Measurements from ENCODE around the gene CBFA2T3. TPM values are rescaled to one million over a fixed set of nuclear protein-coding genes. Genes with fewer than 3 reads are reported as not detected.

Gene CBFA2T3
- total and polyA plus RNA-seq, 7 experiments from 2014 or later = 0.14 to 25.2 (median 0.38) TPM; not detected in 1

- H3K9me3 Mint-ChIP-seq = peaks cover 0 to 3% (median 0%) of the 10 kb centered on the region in 11 donors
- peaks cover 0 to 18% (median 0%) of the 10 kb centered on the region in 7 donors for H3K4me1 Mint-ChIP-seq
- H3K9me3 ChIP-seq (ENCODE audit: control insufficient read depth in 2 of 3, low read length in 3 of 3) = no peaks in the 10 kb centered on the region
- peaks cover 0 to 4% of the 10 kb centered on the region in 2 donors for H3K4me1 ChIP-seq (ENCODE audit: control insufficient read depth in 2 of 2, insufficient read depth in 2 of 2, low read length in 2 of 2)
- DNase-seq (no peak), ATAC-seq (no peak)
- peaks cover 0 to 6% of the 10 kb centered on the region in 2 donors for H3K27me3 ChIP-seq (ENCODE audit: control insufficient read depth in 2 of 2, insufficient read depth in 2 of 2, low read length in 2 of 2)
- no peaks in the 10 kb centered on the region for H3K36me3 ChIP-seq (ENCODE audit: control insufficient read depth in 2 of 3, insufficient read depth in 3 of 3, low read length in 3 of 3)
- no peak overlapping the region for H3K4me3 ChIP-seq (ENCODE audit: low read length)
- no peak overlapping the region for H3K27ac Mint-ChIP-seq
- H3K36me3 Mint-ChIP-seq = no peaks in the 10 kb centered on the region
- H3K4me3 Mint-ChIP-seq = no peak overlapping the region
- no peak overlapping the region for H3K27ac ChIP-seq (ENCODE audit: low read depth, low read length)
- intact Hi-C loops (cut with micrococcal nuclease) = no loop called here
- ChIA-PET POLR2A (no interaction called here), CTCF (no interaction called here)
- peaks cover 10 to 37% (median 21%) of the 10 kb centered on the region in 5 donors for H3K27me3 Mint-ChIP-seq
Observed at GRCh38 chr16:88977812-88978607, 1.0 kb upstream of the CBFA2T3 start.

DNA sequence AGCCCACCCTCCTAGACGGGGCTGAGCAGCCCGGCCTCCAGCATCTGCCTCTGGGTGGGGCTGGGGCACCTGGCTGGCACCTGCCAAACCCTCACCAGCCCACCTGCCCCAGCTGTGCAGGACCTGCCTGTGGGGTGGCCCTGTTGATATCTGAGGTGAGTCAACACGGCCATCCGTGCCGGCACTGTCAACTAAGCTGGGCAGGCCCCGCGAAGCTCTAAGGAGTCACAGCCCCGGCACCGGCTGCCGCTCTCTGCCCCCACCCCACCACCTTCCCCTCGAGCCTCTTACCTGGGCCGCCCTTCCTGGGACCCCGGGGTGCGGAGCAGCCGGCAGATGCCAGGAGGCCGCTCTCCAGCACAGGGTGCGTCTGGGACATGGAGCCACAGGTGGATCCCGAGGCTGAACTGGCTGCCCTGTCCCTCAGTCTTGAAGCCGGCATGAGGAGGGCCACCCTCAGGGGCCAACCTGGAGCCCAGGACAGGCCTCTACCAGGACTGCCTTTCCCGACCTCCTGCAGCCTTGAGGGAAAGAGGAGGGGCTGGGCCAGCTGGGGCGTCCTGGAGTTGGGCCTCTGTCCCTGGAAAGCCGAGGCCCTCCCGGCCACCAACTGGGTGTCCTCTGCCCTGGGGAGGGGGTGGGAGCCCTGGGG, 515 bp downstream of the CBFA2T3 start:
- Mint-ChIP-seq H3K27me3 (peaks cover 10 to 34% (median 21%) of the 10 kb centered on the region in 5 donors), H3K27ac (no peak overlapping the region), H3K4me3 (peak overlapping the region in 1 of 10 donors; percentile 30), H3K36me3 (no peaks in the 10 kb centered on the region), H3K4me1 (peaks cover 0 to 17% (median 0%) of the 10 kb centered on the region in 7 donors), H3K9me3 (peaks cover 0 to 3% (median 0%) of the 10 kb centered on the region in 11 donors)
- H3K9me3 ChIP-seq (ENCODE audit: control insufficient read depth in 2 of 3, low read length in 3 of 3) = no peaks in the 10 kb centered on the region
- intact Hi-C loops (cut with micrococcal nuclease) = no loop called here
- H3K4me3 ChIP-seq (ENCODE audit: low read length) = no peak overlapping the region
- no peak overlapping the region for H3K27ac ChIP-seq (ENCODE audit: low read depth, low read length)
- ATAC-seq = no peak
- DNase-seq = no peak
- ChIA-PET CTCF (interaction anchor here (0.6 kb wide), 2 partner anchors 40 to 41 kb away, joined by 3 to 7 read pairs; no protein-coding TSS in a partner anchor), POLR2A (no interaction called here)
- H3K27me3 ChIP-seq (ENCODE audit: control insufficient read depth in 2 of 2, insufficient read depth in 2 of 2, low read length in 2 of 2) = peaks cover 0 to 6% of the 10 kb centered on the region in 2 donors
- H3K36me3 ChIP-seq (ENCODE audit: control insufficient read depth in 2 of 3, insufficient read depth in 3 of 3, low read length in 3 of 3) = no peaks in the 10 kb centered on the region
- peaks cover 0 to 4% of the 10 kb centered on the region in 2 donors for H3K4me1 ChIP-seq (ENCODE audit: control insufficient read depth in 2 of 2, insufficient read depth in 2 of 2, low read length in 2 of 2)

- Histone ChIP-seq H3K9me3 (ENCODE audit: control insufficient read depth in 2 of 3, low read length in 3 of 3) (no peaks in the 10 kb centered on the region), H3K4me1 (ENCODE audit: control insufficient read depth in 2 of 2, insufficient read depth in 2 of 2, low read length in 2 of 2) (peaks cover 0 to 4% of the 10 kb centered on the region in 2 donors), H3K36me3 (ENCODE audit: control insufficient read depth in 2 of 3, insufficient read depth in 3 of 3, low read length in 3 of 3) (no peaks in the 10 kb centered on the region), H3K27ac (ENCODE audit: low read depth, low read length) (no peak overlapping the region), H3K27me3 (ENCODE audit: control insufficient read depth in 2 of 2, insufficient read depth in 2 of 2, low read length in 2 of 2) (peaks cover 0 to 6% of the 10 kb centered on the region in 2 donors), H3K4me3 (ENCODE audit: low read length) (no peak overlapping the region)
- peak overlapping the region in 1 of 9 donors; percentile 74 for H3K27ac Mint-ChIP-seq
- H3K9me3 Mint-ChIP-seq = peaks cover 0 to 3% (median 0%) of the 10 kb centered on the region in 11 donors
- ATAC-seq (no peak), DNase-seq (no peak)
- peak overlapping the region in 1 of 10 donors; percentile 47 for H3K4me3 Mint-ChIP-seq
- peaks cover 10 to 34% (median 21%) of the 10 kb centered on the region in 5 donors for H3K27me3 Mint-ChIP-seq
- POLR2A ChIA-PET = no interaction called here
- H3K36me3 Mint-ChIP-seq = no peaks in the 10 kb centered on the region
- H3K4me1 Mint-ChIP-seq = peaks cover 0 to 17% (median 0%) of the 10 kb centered on the region in 7 donors
- intact Hi-C loops (cut with micrococcal nuclease) = no loop called here
- CTCF ChIA-PET = interaction anchor here (0.6 kb wide), 1 partner anchor 41 kb away, joined by 7 read pairs; no protein-coding TSS in a partner anchor
Observed at GRCh38 chr16:88975511-88976061, 1.4 kb downstream of the CBFA2T3 start.

GRCh38 chr16:88974916-88975215, 2.1 kb downstream of the CBFA2T3 start:
- peaks cover 0 to 6% of the 10 kb centered on the region in 2 donors for H3K27me3 ChIP-seq (ENCODE audit: control insufficient read depth in 2 of 2, insufficient read depth in 2 of 2, low read length in 2 of 2)
- Mint-ChIP-seq H3K27me3 (peaks cover 10 to 32% (median 21%) of the 10 kb centered on the region in 5 donors), H3K27ac (peak overlapping the region in 1 of 9 donors; percentile 74), H3K36me3 (no peaks in the 10 kb centered on the region), H3K4me1 (peaks cover 0 to 17% (median 0%) of the 10 kb centered on the region in 7 donors), H3K4me3 (peak overlapping the region in 1 of 10 donors; percentile 47), H3K9me3 (peaks cover 0 to 1% (median 0%) of the 10 kb centered on the region in 11 donors)
- peaks cover 0 to 4% of the 10 kb centered on the region in 2 donors for H3K4me1 ChIP-seq (ENCODE audit: control insufficient read depth in 2 of 2, insufficient read depth in 2 of 2, low read length in 2 of 2)
- H3K9me3 ChIP-seq (ENCODE audit: control insufficient read depth in 2 of 3, low read length in 3 of 3) = no peaks in the 10 kb centered on the region
- no peak overlapping the region for H3K4me3 ChIP-seq (ENCODE audit: low read length)
- ChIA-PET POLR2A (no interaction called here), CTCF (no interaction called here)
- no peak for ATAC-seq
- no peak overlapping the region for H3K27ac ChIP-seq (ENCODE audit: low read depth, low read length)
- no peak for DNase-seq
- H3K36me3 ChIP-seq (ENCODE audit: control insufficient read depth in 2 of 3, insufficient read depth in 3 of 3, low read length in 3 of 3) = no peaks in the 10 kb centered on the region
- intact Hi-C loops (cut with micrococcal nuclease) = no loop called here

DNA sequence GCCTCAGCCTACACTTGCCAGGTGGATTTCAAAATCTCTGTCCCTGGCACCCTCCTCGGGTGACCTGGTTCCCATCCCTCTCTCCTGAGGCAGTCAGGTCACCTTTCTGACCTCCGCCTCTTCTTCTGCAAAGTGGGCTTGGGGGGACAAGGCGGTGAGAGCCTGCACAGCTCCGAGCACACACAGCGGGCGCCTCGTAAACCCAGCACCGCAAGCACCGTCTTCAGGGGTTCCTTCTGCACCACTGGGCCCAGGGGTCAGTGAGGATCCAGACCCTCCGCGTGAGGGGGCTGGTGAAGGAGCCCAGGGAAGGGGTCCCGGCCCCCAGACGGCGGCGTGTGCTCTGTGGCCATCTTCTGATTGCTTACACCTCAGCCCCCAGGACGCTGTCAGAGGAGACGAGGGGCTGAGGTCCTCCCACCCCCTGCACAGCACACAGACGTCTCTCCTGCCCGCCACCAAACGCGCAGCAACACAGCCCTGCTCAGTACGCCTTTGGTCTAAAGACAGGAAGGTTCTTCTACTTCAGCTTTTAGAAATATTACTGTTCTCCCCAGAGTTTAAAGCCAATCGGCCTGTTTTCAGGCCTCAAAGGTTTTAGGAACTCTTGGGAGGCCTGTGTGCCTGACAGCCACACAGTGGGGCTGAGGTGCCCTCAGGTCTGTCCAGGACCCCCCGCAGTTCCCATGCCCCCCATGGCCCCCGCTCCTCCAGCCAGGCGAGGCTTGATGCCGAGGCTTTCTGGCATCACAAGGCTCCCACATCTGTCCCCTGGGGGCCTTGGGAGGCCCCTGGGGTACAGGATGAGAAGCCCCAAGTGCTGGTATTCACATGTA, 2.7 kb downstream of the CBFA2T3 start:
- no peak for ATAC-seq
- H3K27me3 Mint-ChIP-seq = peaks cover 10 to 28% (median 21%) of the 10 kb centered on the region in 5 donors
- H3K4me3 Mint-ChIP-seq = peak overlapping the region in 1 of 10 donors; percentile 21
- H3K4me1 Mint-ChIP-seq = peaks cover 0 to 17% (median 0%) of the 10 kb centered on the region in 7 donors
- Histone ChIP-seq H3K9me3 (ENCODE audit: control insufficient read depth in 2 of 3, low read length in 3 of 3) (no peaks in the 10 kb centered on the region), H3K4me1 (ENCODE audit: control insufficient read depth in 2 of 2, insufficient read depth in 2 of 2, low read length in 2 of 2) (peaks cover 0 to 4% of the 10 kb centered on the region in 2 donors), H3K36me3 (ENCODE audit: control insufficient read depth in 2 of 3, insufficient read depth in 3 of 3, low read length in 3 of 3) (no peaks in the 10 kb centered on the region), H3K4me3 (ENCODE audit: low read length) (no peak overlapping the region), H3K27me3 (ENCODE audit: control insufficient read depth in 2 of 2, insufficient read depth in 2 of 2, low read length in 2 of 2) (peaks cover 0 to 6% of the 10 kb centered on the region in 2 donors), H3K27ac (ENCODE audit: low read depth, low read length) (no peak overlapping the region)
- ChIA-PET POLR2A (no interaction called here), CTCF (no interaction called here)
- H3K27ac Mint-ChIP-seq = peak overlapping the region in 1 of 9 donors; percentile 28
- DNase-seq = no peak
- H3K36me3 Mint-ChIP-seq = no peaks in the 10 kb centered on the region
- intact Hi-C loops (cut with micrococcal nuclease) = no loop called here
- peaks cover 0 to 1% (median 0%) of the 10 kb centered on the region in 11 donors for H3K9me3 Mint-ChIP-seq

DNA sequence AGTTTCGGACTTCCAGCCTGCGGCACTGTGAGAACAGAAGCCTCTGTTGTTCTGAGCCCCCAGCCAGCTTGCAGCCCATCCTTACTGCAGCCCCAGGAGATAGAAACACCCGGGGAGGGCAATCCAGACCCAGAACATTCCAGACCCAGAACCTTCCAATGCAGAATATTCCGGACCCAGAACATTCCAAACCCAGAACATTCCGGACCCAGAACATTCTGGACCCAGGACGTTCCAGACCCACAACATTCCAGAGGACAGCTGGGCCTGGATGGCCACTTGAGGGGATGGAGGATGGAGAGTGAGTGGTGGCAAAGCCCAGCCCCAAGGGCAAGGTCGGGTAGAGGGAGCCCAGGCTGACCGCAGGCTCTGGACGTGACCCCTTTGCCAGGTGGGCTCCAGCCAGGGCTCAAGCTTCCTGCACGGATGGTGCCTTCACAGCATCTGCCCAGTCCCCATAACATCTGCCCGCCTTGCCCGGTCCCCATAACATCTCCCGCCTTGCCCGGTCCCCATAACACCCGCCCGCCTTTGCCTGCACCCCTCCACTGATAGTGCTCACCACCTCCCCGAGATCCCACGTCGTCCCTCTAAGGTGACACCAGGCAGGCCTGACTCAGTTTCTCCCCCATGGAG, 3.5 kb downstream of the CBFA2T3 start:
- Mint-ChIP-seq H3K27me3 (peaks cover 10 to 28% (median 21%) of the 10 kb centered on the region in 5 donors), H3K36me3 (no peaks in the 10 kb centered on the region), H3K4me3 (peak overlapping the region in 1 of 10 donors; percentile 21), H3K4me1 (peaks cover 0 to 18% (median 0%) of the 10 kb centered on the region in 7 donors), H3K9me3 (peaks cover 0 to 1% (median 0%) of the 10 kb centered on the region in 11 donors), H3K27ac (no peak overlapping the region)
- Histone ChIP-seq H3K4me3 (ENCODE audit: low read length) (no peak overlapping the region), H3K36me3 (ENCODE audit: control insufficient read depth in 2 of 3, insufficient read depth in 3 of 3, low read length in 3 of 3) (no peaks in the 10 kb centered on the region), H3K27ac (ENCODE audit: low read depth, low read length) (no peak overlapping the region), H3K4me1 (ENCODE audit: control insufficient read depth in 2 of 2, insufficient read depth in 2 of 2, low read length in 2 of 2) (peaks cover 0 to 4% of the 10 kb centered on the region in 2 donors), H3K9me3 (ENCODE audit: control insufficient read depth in 2 of 3, low read length in 3 of 3) (no peaks in the 10 kb centered on the region), H3K27me3 (ENCODE audit: control insufficient read depth in 2 of 2, insufficient read depth in 2 of 2, low read length in 2 of 2) (peaks cover 0 to 6% of the 10 kb centered on the region in 2 donors)
- intact Hi-C loops (cut with micrococcal nuclease) = no loop called here
- no peak for DNase-seq
- ATAC-seq = no peak
- ChIA-PET CTCF (no interaction called here), POLR2A (no interaction called here)
